GM12874 (cell line): ENCODE results near the gene ATOH8.

Experiments used
- CTCF ChIP-seq: IDR thresholded peaks from 2 replicates; pipeline ENCODE4 v1.5.1; 2011; ENCODE audit warnings: low read depth, mild to moderate bottlenecking, control low read depth, low read length, moderate library complexity; ENCODE audit not compliant: insufficient read depth

The ATOH8 gene

GRCh38 chr2:85781013-85781332 lies 27.2 kb downstream of the ATOH8 start:
- no peak for TF ChIP-seq CTCF

- no peak for TF ChIP-seq CTCF
Observed at GRCh38 chr2:85783796-85784195, 30.0 kb downstream of the ATOH8 start.

GRCh38 chr2:85784474-85784986 lies 30.7 kb downstream of the ATOH8 start:
- no peak for TF ChIP-seq CTCF

- TF ChIP-seq CTCF: no peak
Observed at GRCh38 chr2:85785027-85785822, 31.4 kb downstream of the ATOH8 start.

- TF ChIP-seq CTCF: no peak
Observed at GRCh38 chr2:85785871-85786270, 32.1 kb downstream of the ATOH8 start.

- no peak for TF ChIP-seq CTCF
Observed at GRCh38 chr2:85786444-85786843, 32.7 kb downstream of the ATOH8 start.

- TF ChIP-seq CTCF: no peak
Observed at GRCh38 chr2:85786865-85787264, 33.1 kb downstream of the ATOH8 start.
